Middle frontal gyrus (tissue), 1 donor: ENCODE measurements around the gene AURKA.

ENCODE experiments used
- DNase-seq: peaks from one replicate; pipeline ENCODE4 v3.0.0-alpha.2; 2015; ENCODE audit warnings: low spot score; ENCODE audit errors: extremely low spot score

Gene AURKA

GRCh38 chr20:56392132-56392880 is at the start of gene AURKA, which contains the start of gene CSTF1:
Gene AURKA (minus strand): TSS chr20:56392215. CDS start chr20:56388197, 4,018 bp downstream.
Gene CSTF1 (plus strand): TSS chr20:56392645. CDS start chr20:56395553, 2,908 bp downstream.
- peak; percentile 98 for DNase-seq

- DNase-seq: no peak
Observed at GRCh38 chr20:56440346-56441007, 48.5 kb upstream of the AURKA start.

GRCh38 chr20:56439771-56440291 is 47.8 kb upstream of the AURKA start:
- no peak for DNase-seq

- DNase-seq: no peak
Observed at GRCh38 chr20:56438284-56438683, 46.3 kb upstream of the AURKA start.

GRCh38 chr20:56437196-56437960 is 45.4 kb upstream of the AURKA start:
- no peak for DNase-seq

- DNase-seq: no peak
Observed at GRCh38 chr20:56433880-56434255, 41.9 kb upstream of the AURKA start.

- no peak for DNase-seq
Observed at GRCh38 chr20:56433221-56433879, 41.3 kb upstream of the AURKA start.

GRCh38 chr20:56431471-56431870 is 39.5 kb upstream of the AURKA start:
- no peak for DNase-seq

GRCh38 chr20:56430957-56431356 is 38.9 kb upstream of the AURKA start:
- DNase-seq: no peak

GRCh38 chr20:56430461-56430860 is 38.4 kb upstream of the AURKA start:
- no peak for DNase-seq

GRCh38 chr20:56429941-56430340 is 37.9 kb upstream of the AURKA start:
- DNase-seq: no peak

- no peak for DNase-seq
Observed at GRCh38 chr20:56429502-56429901, 37.5 kb upstream of the AURKA start.

- DNase-seq: no peak
Observed at GRCh38 chr20:56428881-56429280, 36.9 kb upstream of the AURKA start.

GRCh38 chr20:56428410-56428809 is 36.4 kb upstream of the AURKA start:
- no peak for DNase-seq

GRCh38 chr20:56427797-56428196 is 35.8 kb upstream of the AURKA start:
- DNase-seq: no peak

GRCh38 chr20:56426926-56427325 is 34.9 kb upstream of the AURKA start:
- no peak for DNase-seq

GRCh38 chr20:56426026-56426425 is 34.0 kb upstream of the AURKA start:
- no peak for DNase-seq

- DNase-seq: no peak
Observed at GRCh38 chr20:56424931-56425330, 32.9 kb upstream of the AURKA start.

- no peak for DNase-seq
Observed at GRCh38 chr20:56423886-56424285, 31.9 kb upstream of the AURKA start.

GRCh38 chr20:56423211-56423610 is 31.2 kb upstream of the AURKA start:
- no peak for DNase-seq

GRCh38 chr20:56422824-56423189 is 30.8 kb upstream of the AURKA start:
- DNase-seq: no peak
